ENCODE measurements around the gene KCNK7. TPM values are rescaled to one million over a fixed set of nuclear protein-coding genes. Genes with fewer than 3 reads are reported as not detected.

KCNK7 gene
- total RNA-seq, 2 donors from 2014 or later: 0.39 TPM; not detected in 1

DNA sequence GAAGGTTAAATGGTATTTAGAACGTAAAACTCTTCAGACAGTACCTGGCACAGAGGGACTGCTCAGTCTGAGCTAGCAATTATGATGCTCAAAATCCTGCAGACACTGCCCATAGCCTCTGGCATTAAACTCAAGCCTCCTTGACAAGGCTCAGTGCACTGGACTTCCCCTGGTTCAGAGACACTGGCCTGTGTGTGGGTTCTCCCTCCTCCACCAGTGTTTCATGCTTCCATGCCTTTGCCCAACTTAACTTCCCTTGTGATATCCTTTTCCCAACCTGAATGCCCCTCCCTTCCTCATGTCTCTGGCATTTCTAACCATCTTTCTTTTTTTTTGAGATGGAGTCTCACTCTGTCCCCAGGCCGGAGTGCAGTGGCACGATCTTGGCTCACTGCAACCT, 46.5 kb downstream of the KCNK7 start:
- Histone ChIP-seq H3K27ac (no peak overlapping the region), H3K4me3 (no peak overlapping the region), H3K27me3 (no peaks in the 10 kb centered on the region), H3K4me1 (peaks cover 0 to 10% of the 10 kb centered on the region in 2 donors), H3K9me3 (no peaks in the 10 kb centered on the region), H3K36me3 (peaks cover 28% of the 10 kb centered on the region)
- no peak for TF ChIP-seq CTCF (IDR thresholded peaks at IDR 0.05)
- no peak for DNase-seq (ENCODE audit: low spot score)

GRCh38 chr11:65548395-65548794, 47.2 kb downstream of the KCNK7 start:
- TF ChIP-seq CTCF (IDR thresholded peaks at IDR 0.05): no peak
- no peak overlapping the region for H3K4me3 ChIP-seq
- H3K27ac ChIP-seq: no peak overlapping the region
- H3K36me3 ChIP-seq: peaks cover 22% of the 10 kb centered on the region
- no peaks in the 10 kb centered on the region for H3K27me3 ChIP-seq
- H3K9me3 ChIP-seq: no peaks in the 10 kb centered on the region
- no peak for DNase-seq (ENCODE audit: low spot score)
- peaks cover 0 to 6% of the 10 kb centered on the region in 2 donors for H3K4me1 ChIP-seq

DNA sequence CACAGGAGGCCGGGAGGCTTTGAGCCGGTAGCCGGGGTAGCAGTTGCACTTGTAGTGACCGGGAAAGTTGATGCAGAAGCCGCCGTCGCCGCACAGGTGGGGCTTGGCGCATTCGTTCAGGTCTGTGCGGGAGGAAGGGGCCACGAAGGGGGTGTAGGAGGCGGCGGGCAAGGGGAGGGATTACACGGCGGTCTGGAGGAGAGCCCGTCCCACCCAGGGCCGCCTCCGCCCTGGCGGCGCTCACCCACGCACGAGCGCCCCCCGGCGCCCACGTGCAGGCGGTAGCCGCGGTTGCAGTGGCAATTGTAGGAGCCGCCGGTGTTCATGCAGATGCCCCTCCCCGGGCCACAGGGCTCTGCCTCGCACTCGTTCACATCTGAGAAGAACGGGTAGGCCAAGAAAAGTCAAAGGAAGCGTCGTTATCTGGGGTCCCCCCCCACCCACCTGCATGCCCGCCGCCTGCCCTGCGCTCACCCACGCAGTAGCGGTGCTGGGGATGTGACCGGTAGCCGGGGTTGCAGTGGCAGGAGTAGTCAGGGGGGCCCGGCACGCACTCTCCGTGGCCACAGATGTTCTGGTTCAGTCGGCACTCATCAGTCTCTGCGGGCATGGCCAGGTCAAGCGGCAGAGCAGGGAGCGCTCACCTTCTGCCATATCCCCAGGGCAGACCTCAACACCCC, 48.0 kb downstream of the KCNK7 start:
- no peak for DNase-seq (ENCODE audit: low spot score)
- Histone ChIP-seq H3K36me3 (peaks cover 19% of the 10 kb centered on the region), H3K9me3 (no peaks in the 10 kb centered on the region), H3K4me1 (peaks cover 0 to 6% of the 10 kb centered on the region in 2 donors), H3K27ac (no peak overlapping the region), H3K4me3 (no peak overlapping the region), H3K27me3 (no peaks in the 10 kb centered on the region)
- TF ChIP-seq CTCF (IDR thresholded peaks at IDR 0.05): no peak

DNA sequence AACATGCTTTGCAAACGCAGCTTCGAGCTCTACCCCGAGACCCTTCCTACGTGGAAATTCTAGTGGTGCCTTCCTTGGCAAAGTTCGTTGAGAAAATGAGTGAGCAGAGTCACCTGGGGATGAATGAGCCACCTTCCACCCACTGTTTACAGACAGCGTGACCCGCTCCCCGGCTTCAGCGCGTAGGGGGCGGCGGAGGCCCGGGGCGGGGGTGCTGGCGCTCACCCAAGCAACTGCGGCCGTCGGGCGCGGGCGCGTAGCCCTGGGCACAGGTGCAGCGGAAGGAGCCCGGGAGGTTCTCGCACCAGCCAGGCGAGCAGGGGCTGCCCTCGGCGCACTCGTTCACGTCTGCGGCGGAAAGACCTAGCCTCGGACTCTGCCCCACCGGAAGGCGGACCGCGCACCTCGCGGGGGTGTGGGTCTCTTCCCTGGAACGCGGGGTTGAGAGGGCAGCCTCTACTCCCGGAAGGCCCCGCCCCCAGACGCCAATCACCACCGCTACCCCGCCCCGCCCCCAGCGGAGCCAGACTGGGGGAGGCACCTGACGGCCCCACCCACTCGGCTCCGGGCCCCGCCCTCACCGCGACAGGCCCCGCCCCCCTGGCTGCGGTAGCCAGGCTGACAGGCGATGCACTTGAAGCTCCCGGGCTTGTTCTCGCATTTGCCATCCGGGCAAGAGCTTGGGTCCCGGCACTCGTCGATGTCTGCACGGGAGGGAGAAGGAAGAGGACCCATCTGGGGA, 49.2 kb downstream of the KCNK7 start:
- Histone ChIP-seq H3K27me3 (no peaks in the 10 kb centered on the region), H3K27ac (peak overlapping the region in 1 of 2 donors; percentile 12), H3K4me3 (peak overlapping the region in 1 of 2 donors; percentile 30), H3K36me3 (peaks cover 16% of the 10 kb centered on the region), H3K9me3 (no peaks in the 10 kb centered on the region), H3K4me1 (peaks cover 0 to 12% of the 10 kb centered on the region in 2 donors)
- no peak for TF ChIP-seq CTCF (IDR thresholded peaks at IDR 0.05)
- no peak for DNase-seq (ENCODE audit: low spot score)

- H3K36me3 ChIP-seq: peaks cover 14% of the 10 kb centered on the region
- H3K27ac ChIP-seq: no peak overlapping the region
- no peak overlapping the region for H3K4me3 ChIP-seq
- no peak for DNase-seq (ENCODE audit: low spot score)
- no peak for TF ChIP-seq CTCF (IDR thresholded peaks at IDR 0.05)
- H3K9me3 ChIP-seq: no peaks in the 10 kb centered on the region
- H3K4me1 ChIP-seq: peaks cover 0 to 17% of the 10 kb centered on the region in 2 donors
- H3K27me3 ChIP-seq: no peaks in the 10 kb centered on the region
These were observed 49.8 kb downstream of the KCNK7 start for GRCh38 chr11:65545853-65546216.

Small RNA genes lying within 50 kb of the gene (microRNA-seq; reads per million reads assigned to microRNA genes)
- 0 reads per million in 2 donors for gene MIR4690 (ENCODE audit: borderline number of aligned reads in 2 of 2, borderline replicate concordance in 1 of 2)

Other genes starting within 250 kb of the KCNK7 start
- gene TIGD3, start 241.0 kb downstream of the KCNK7 start, total RNA-seq: under 1 TPM in 1 of 2 donors, not detected in 1; 0.22 TPM
- gene SLC25A45, start 213.2 kb downstream of the KCNK7 start, total RNA-seq: 1 to 10 TPM; 2.6 to 3.3 TPM
- gene FRMD8, start 209.2 kb downstream of the KCNK7 start, total RNA-seq: 10 to 100 TPM; 10.2 to 23.8 TPM
- gene NEAT1, start 173.0 kb downstream of the KCNK7 start, total RNA-seq: 10 to 100 TPM; 43.7 to 52.5 TPM
- gene MALAT1, start 96.8 kb downstream of the KCNK7 start, total RNA-seq: 1,000 to 10,000 TPM; 2,120 to 2,577 TPM
- 10 to 100 TPM; 71.8 to 89.7 TPM for gene SCYL1, start 70.7 kb downstream of the KCNK7 start, total RNA-seq
- 100 to 1,000 TPM; 114 to 161 TPM for gene LTBP3, start 37.4 kb downstream of the KCNK7 start, total RNA-seq
- 10 to 100 TPM; 36.1 to 50.6 TPM for gene ZNRD2, start 25.3 kb downstream of the KCNK7 start, total RNA-seq
- 10 to 100 TPM; 25.7 to 51.0 TPM for gene FAM89B, start 23.3 kb downstream of the KCNK7 start, total RNA-seq
- gene EHBP1L1, start 19.7 kb downstream of the KCNK7 start, total RNA-seq: 10 to 100 TPM; 20.5 to 85.3 TPM
- gene MAP3K11, start 18.4 kb upstream of the KCNK7 start, total RNA-seq: 10 to 100 TPM; 21.1 to 30.5 TPM
- gene PCNX3, start 20.0 kb upstream of the KCNK7 start, total RNA-seq: 10 to 100 TPM; 16.1 to 21.8 TPM
- gene SIPA1, start 42.3 kb upstream of the KCNK7 start, total RNA-seq: 10 to 100 TPM; 14.5 to 29.6 TPM
- 10 to 100 TPM; 30.7 to 54.9 TPM for gene RELA, start 67.1 kb upstream of the KCNK7 start, total RNA-seq
- 10 to 100 TPM; 29.7 to 50.1 TPM for gene KAT5, start 116.5 kb upstream of the KCNK7 start, total RNA-seq
- gene RNASEH2C, start 125.0 kb upstream of the KCNK7 start, total RNA-seq: 100 to 1,000 TPM; 105 to 194 TPM
- gene AP5B1, start 185.2 kb upstream of the KCNK7 start, total RNA-seq: 10 to 100 TPM in 1 of 2 donors, 1 to 10 TPM in 1; 9.5 to 14.3 TPM
- not detected for gene OVOL1, start 191.3 kb upstream of the KCNK7 start, total RNA-seq
- under 1 TPM; 0.20 to 0.37 TPM for gene SNX32, start 238.2 kb upstream of the KCNK7 start, total RNA-seq

All from right atrium auricular region (tissue), 2 donors.